ENCODE results near the gene KBTBD4. TPM values are rescaled to one million over a fixed set of nuclear protein-coding genes. Genes with fewer than 3 reads are reported as not detected.
"Not testable (repeated sequence)": the region's sequence is repeated elsewhere in the genome, so short reads cannot be mapped to it uniquely, and the experiment has no call there.

The KBTBD4 gene
- total RNA-seq, 1 donor from 2014 or later: 16.6 TPM

DNA sequence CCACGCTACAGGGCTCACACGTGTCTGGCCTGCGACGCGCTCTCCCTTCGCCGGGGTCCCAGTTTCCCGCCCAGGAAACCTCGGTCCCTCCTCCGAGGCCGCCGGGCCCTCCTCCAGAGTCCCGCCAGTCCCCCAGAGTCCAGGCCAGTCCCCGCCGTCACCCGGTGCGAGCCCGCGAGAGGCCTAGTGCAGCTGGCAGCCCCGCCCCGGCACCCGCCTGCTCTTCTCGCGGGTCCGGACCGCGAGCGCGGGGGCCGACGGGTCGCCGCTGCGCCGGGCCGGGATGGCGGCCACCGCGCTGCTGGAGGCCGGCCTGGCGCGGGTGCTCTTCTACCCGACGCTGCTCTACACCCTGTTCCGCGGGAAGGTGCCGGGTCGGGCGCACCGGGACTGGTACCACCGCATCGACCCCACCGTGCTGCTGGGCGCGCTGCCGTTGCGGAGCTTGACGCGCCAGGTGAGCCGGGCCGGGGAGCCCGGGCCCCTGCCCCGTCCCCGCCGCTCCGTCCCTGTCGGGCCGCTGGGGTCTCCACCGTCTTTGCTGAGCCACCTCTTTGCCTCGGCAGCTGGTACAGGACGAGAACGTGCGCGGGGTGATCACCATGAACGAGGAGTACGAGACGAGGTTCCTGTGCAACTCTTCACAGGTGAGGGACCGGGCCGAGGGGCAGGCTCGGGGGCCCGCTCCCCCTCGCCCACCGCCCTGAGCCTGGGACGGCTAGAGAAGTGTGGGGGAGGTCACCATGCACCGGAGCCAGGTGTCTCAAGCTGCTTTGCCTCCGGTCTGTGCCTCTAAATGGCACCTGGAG lies 13.2 kb downstream of the KBTBD4 start, which contains the start of gene PTPMT1:
Gene PTPMT1 (plus strand): TSS at position 260 of the 809 bp plus-strand sequence. CDS start 24 bp downstream, at position 284.
- TF ChIP-seq, protein P1, sequence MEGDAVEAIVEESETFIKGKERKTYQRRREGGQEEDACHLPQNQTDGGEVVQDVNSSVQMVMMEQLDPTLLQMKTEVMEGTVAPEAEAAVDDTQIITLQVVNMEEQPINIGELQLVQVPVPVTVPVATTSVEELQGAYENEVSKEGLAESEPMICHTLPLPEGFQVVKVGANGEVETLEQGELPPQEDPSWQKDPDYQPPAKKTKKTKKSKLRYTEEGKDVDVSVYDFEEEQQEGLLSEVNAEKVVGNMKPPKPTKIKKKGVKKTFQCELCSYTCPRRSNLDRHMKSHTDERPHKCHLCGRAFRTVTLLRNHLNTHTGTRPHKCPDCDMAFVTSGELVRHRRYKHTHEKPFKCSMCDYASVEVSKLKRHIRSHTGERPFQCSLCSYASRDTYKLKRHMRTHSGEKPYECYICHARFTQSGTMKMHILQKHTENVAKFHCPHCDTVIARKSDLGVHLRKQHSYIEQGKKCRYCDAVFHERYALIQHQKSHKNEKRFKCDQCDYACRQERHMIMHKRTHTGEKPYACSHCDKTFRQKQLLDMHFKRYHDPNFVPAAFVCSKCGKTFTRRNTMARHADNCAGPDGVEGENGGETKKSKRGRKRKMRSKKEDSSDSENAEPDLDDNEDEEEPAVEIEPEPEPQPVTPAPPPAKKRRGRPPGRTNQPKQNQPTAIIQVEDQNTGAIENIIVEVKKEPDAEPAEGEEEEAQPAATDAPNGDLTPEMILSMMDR (IDR thresholded peaks at IDR 0.05): no peak
- ATAC-seq (peak; percentile 98), DNase-seq (peak; percentile 92)
- Histone ChIP-seq H3K4me1 (no peaks in the 10 kb centered on the region), H3K27me3 (no peaks in the 10 kb centered on the region), H3K27ac (peak within 1 kb of the TSS; percentile 87), H3K4me3 (peak within 1 kb of the TSS; percentile 86), H3K9me3 (no peaks in the 10 kb centered on the region), H3K36me3 (peaks cover 7% of the 10 kb centered on the region)
- intact Hi-C loops (cut with DNase I): no loop called here

DNA sequence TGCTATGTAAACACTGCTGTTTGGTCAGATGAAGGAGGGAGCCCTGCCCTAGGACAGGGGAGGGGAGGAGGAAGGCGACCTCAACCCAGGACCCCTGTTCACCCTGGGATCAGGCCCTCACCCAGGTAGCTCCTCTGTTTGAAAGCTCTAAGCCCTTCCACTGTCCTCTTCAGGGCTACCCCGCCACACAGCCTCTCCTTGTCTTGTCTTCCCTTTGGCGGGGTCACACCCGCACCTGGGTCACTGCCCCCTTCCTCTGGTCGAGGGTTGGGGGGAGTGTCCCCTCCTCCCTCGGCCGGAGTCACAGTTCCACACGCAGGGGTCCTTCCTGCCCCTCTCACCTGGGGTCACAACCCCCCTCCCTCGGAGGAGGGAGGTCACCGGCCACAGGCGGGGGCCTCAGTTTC lies 13.8 kb downstream of the KBTBD4 start:
- H3K4me1 ChIP-seq: no peaks in the 10 kb centered on the region
- DNase-seq (no peak), ATAC-seq (peak; percentile 14)
- TF ChIP-seq, protein P1 (IDR thresholded peaks at IDR 0.05): no peak
- H3K9me3 ChIP-seq: no peaks in the 10 kb centered on the region
- H3K27me3 ChIP-seq: no peaks in the 10 kb centered on the region
- H3K4me3 ChIP-seq: peak overlapping the region; percentile 86
- H3K36me3 ChIP-seq: peaks cover 6% of the 10 kb centered on the region
- intact Hi-C loops (cut with DNase I): no loop called here
- H3K27ac ChIP-seq: peak overlapping the region; percentile 87

DNA sequence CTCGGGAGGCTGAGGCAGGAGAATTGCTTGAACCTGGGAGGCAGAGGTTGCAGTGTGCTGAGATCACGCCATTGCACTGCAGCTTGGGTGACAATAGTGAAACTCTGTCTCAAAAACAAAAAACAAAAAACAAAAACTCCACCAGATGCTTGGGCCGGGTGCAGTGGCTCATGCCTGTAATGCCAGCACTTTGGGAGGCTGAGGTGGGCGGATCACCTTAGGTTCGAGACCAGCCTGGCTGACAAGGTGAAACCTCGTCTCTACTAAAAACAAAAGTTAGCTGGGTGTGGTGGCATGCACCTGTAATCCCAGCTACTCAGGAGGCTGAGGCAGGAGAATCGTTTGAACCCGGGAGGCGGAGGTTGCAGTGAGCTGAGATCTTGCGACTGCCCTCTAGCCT lies 14.4 kb downstream of the KBTBD4 start:
- H3K4me1 ChIP-seq; intact Hi-C loops (cut with DNase I); DNase-seq; H3K27me3 ChIP-seq; ATAC-seq; H3K9me3 ChIP-seq; H3K27ac ChIP-seq; H3K36me3 ChIP-seq: not testable (repeated sequence)
- H3K4me3 ChIP-seq: peak overlapping the region; percentile 86

DNA sequence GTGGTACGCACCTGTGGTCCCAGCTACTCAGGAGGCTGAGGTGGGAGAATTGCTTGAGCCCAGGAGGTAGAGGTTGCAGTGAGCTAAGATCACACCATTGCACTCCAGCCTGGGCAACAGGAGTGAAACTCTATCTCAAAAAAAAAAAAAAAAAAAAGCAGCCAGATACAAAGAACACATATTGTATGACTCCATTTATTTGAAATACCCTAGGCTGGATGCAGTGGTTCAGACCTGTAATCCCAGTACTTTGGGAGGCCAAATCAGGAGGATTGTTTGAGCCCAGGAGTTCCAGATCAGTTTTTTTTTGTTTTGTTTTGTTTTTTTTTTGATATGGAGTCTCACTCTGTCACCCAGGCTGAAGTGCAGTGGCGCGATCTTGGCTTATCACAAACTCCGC lies 16.4 kb downstream of the KBTBD4 start:
- H3K27me3 ChIP-seq; DNase-seq; H3K36me3 ChIP-seq; H3K4me1 ChIP-seq; ATAC-seq; intact Hi-C loops (cut with DNase I); H3K9me3 ChIP-seq; H3K27ac ChIP-seq; H3K4me3 ChIP-seq: not testable (repeated sequence)

DNA sequence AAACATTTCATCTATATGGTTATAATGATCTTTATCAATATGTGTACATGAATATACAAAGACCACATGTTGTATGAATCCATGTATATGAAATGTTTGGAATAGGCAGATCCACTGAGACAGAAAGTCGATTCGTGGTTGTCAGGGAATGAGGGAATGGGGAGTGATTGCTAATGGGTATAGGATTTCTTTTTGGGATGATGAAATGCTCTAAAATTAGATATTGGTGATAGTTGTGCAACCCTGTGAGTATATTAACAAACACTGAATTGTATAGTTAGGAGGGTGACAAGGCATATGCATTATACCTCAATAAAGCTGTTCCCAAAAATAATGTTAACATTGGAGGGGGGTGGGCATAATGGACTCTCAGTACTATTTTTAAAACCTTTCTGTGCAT lies 18.3 kb downstream of the KBTBD4 start:
- ATAC-seq: no peak
- no peaks in the 10 kb centered on the region for H3K36me3 ChIP-seq
- DNase-seq: no peak
- H3K4me1 ChIP-seq: no peaks in the 10 kb centered on the region
- no peaks in the 10 kb centered on the region for H3K27me3 ChIP-seq
- H3K9me3 ChIP-seq: no peaks in the 10 kb centered on the region
- intact Hi-C loops (cut with DNase I): no loop called here
- no peak overlapping the region for H3K27ac ChIP-seq
- no peak overlapping the region for H3K4me3 ChIP-seq
- TF ChIP-seq, protein P1 (IDR thresholded peaks at IDR 0.05): no peak

DNA sequence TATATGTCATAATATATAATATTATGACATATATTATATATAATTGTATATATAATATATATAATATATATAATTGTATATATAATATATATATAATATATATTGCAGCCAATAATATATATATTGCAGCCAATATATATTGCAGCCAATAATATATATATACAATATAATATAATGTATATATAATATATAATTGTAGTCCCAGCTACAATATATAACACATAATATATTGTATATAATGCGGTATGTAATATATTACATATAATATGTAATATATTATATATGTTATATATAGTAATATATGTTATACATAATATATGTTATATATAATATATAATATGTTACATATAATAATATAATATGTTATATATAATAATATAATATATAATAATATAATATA lies 20.1 kb downstream of the KBTBD4 start:
- no peak for ATAC-seq
- Histone ChIP-seq H3K9me3 (no peaks in the 10 kb centered on the region), H3K4me3 (no peak overlapping the region), H3K4me1 (peaks cover under 1% of the 10 kb centered on the region), H3K36me3 (no peaks in the 10 kb centered on the region), H3K27ac (no peak overlapping the region), H3K27me3 (no peaks in the 10 kb centered on the region)
- intact Hi-C loops (cut with DNase I): no loop called here
- DNase-seq: no peak
- TF ChIP-seq, protein P1 (IDR thresholded peaks at IDR 0.05): no peak

DNA sequence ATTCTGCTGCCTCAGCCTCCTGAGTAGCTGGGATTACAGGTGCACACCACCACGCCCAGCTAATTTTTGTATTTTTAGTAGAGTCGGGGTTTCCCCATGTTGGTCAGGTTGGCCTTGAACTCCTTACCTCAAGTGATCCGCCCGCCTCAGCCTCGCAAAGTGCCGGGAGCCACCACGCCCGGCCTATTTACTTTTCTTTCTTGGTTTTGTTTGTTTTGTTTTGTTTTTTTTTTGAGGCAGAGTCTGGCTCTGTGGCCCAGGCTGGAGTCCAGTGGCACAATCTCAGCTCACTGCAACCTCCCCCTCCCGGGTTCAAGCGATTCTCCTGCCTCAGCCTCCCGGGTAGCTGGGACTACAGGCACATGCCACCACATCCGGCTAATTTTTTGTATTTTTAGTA lies 21.8 kb downstream of the KBTBD4 start:
- H3K4me1 ChIP-seq; H3K27ac ChIP-seq; DNase-seq; H3K27me3 ChIP-seq; H3K36me3 ChIP-seq; H3K9me3 ChIP-seq; H3K4me3 ChIP-seq; ATAC-seq; intact Hi-C loops (cut with DNase I): not testable (repeated sequence)

All from upper lobe of right lung (tissue), 1 donor.